ENCODE measurements around the gene FAM177A1.

The FAM177A1 gene, protein sequence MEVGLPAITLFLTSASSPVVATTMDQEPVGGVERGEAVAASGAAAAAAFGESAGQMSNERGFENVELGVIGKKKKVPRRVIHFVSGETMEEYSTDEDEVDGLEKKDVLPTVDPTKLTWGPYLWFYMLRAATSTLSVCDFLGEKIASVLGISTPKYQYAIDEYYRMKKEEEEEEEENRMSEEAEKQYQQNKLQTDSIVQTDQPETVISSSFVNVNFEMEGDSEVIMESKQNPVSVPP

DNA sequence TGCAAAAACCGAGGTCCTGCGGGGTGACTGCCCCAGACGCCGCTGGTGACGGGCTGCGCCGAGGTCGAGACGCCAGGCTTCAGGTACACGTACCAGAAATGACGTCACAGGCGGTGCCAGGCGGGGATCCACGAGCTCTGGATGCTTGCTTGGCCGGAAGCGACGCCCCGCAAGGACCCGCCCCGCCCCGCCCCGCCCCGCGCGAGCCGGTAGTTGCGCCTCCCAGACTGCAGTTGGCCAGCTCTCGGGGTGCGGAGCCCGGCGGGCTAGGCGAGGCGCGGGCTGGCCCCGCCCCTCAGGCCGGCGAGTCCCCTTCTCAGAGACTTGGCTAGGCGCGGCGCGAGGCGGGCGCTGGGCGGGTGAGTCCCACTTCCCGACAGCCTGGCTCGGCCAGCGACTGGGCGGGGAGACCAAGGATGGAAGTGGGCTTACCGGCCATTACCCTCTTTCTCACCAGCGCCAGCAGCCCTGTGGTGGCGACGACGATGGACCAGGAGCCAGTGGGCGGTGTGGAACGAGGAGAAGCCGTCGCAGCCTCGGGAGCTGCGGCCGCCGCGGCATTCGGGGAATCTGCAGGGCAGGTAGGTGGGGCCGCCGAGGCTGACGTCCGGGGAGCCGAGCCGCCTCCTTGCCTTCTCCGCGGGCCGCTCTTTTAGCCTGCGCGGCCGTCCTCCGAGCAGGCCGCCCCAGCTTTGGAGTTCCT lies at the start of gene FAM177A1:
Gene FAM177A1, plus strand, starts transcription at position 225 of the 703 bp plus-strand sequence. Its CDS starts 192 bp downstream, at position 417.
- in situ Hi-C loops (cut with HindIII; ENCODE audit: low sequenced_read_pairs) = no loop called here
- H3K4me3 ChIP-seq (ENCODE audit: low read depth, low read length) = peak within 1 kb of the TSS; percentile 96
- DNase-seq (ENCODE audit: low read depth) = peak; percentile 87
- TF ChIP-seq, protein P1, sequence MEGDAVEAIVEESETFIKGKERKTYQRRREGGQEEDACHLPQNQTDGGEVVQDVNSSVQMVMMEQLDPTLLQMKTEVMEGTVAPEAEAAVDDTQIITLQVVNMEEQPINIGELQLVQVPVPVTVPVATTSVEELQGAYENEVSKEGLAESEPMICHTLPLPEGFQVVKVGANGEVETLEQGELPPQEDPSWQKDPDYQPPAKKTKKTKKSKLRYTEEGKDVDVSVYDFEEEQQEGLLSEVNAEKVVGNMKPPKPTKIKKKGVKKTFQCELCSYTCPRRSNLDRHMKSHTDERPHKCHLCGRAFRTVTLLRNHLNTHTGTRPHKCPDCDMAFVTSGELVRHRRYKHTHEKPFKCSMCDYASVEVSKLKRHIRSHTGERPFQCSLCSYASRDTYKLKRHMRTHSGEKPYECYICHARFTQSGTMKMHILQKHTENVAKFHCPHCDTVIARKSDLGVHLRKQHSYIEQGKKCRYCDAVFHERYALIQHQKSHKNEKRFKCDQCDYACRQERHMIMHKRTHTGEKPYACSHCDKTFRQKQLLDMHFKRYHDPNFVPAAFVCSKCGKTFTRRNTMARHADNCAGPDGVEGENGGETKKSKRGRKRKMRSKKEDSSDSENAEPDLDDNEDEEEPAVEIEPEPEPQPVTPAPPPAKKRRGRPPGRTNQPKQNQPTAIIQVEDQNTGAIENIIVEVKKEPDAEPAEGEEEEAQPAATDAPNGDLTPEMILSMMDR (IDR thresholded peaks at IDR 0.05; ENCODE audit: low read depth, low read length, missing control alignments) = no peak

DNA sequence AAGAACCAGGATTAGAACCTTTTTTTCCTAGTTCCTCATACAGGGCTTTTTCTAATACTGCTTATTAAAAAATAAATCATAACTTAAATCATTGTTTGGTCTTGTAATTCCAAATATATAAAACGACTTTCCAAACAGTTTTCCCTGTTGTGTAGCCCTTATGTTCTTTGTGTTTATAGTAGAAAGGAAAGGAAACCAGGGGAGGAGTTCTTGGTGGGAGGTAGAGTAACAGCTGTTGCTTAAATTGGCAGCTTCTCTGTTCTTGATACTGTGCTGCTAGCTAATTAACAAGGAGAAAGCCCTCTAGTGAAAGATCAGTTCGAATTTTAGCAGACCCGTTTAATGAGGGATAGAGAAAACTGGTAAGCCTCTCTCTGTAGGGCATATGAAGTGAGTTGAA lies 48.3 kb upstream of the FAM177A1 start:
- in situ Hi-C loops (cut with HindIII; ENCODE audit: low sequenced_read_pairs) = no loop called here
- TF ChIP-seq, protein P1 (IDR thresholded peaks at IDR 0.05; ENCODE audit: low read depth, low read length, missing control alignments) = no peak
- peak; percentile 20 for DNase-seq (ENCODE audit: low read depth)
- H3K4me3 ChIP-seq (ENCODE audit: low read depth, low read length) = no peak overlapping the region

DNA sequence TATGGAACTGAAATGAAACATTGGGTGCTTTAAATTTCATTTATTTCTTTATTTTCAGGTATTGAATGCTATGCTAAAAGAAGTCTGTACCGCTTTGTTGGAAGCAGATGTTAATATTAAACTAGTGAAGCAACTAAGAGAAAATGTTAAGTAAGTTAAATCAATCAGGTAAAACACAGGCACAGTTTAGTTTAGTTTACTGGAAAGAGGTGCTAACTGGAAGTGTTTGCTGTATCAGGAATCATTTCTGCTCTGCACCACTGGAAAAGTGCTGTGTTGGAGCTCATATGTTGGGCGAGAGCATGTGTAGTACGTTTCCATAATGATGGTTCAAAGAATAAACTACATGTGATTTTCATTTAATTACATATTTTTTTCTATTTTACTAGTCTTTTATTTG lies 46.6 kb upstream of the FAM177A1 start:
- DNase-seq (ENCODE audit: low read depth) = no peak
- H3K4me3 ChIP-seq (ENCODE audit: low read depth, low read length) = no peak overlapping the region
- in situ Hi-C loops (cut with HindIII; ENCODE audit: low sequenced_read_pairs) = no loop called here
- TF ChIP-seq, protein P1 (IDR thresholded peaks at IDR 0.05; ENCODE audit: low read depth, low read length, missing control alignments) = no peak

DNA sequence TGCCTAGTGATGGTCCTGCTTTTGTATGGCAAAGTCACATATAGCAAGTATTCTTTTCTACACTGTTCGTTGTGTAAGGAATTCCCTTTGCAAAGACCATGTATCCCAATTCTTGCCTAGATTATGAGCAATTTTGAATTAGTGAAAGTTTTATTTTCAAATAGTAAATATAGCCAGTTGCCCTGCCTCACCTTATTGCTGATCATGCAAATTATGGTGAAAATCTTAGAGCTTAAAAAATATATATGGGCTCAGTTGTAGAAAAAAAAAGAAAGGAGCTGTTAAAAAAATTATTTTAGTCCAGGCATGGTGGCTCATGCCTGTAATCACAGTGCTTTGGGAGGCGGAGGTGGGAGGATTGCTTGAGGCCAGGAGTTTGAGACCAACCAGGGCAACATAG lies 44.5 kb upstream of the FAM177A1 start:
- no peak for DNase-seq (ENCODE audit: low read depth)
- H3K4me3 ChIP-seq (ENCODE audit: low read depth, low read length) = no peak overlapping the region
- TF ChIP-seq, protein P1 (IDR thresholded peaks at IDR 0.05; ENCODE audit: low read depth, low read length, missing control alignments) = no peak
- in situ Hi-C loops (cut with HindIII; ENCODE audit: low sequenced_read_pairs) = no loop called here

DNA sequence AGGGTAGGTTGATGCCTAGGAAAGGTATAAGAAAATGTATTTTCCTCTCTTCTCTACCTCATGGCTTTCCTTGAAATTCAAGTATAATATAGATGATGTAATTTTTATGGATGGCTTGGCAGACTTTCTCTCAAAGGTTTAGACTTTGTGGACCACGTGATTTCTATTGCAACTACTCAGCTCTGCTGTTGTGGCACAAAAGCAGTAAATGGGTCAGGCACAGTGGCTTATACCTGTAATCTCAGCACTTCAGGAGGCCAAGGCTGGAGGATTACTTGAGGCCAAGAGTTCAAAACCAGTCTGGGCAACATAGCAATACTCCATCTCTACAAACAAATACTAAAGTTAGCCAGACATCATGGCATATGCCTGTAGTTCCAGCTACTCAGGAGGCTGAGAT lies 41.2 kb upstream of the FAM177A1 start:
- in situ Hi-C loops (cut with HindIII; ENCODE audit: low sequenced_read_pairs) = no loop called here
- no peak overlapping the region for H3K4me3 ChIP-seq (ENCODE audit: low read depth, low read length)
- TF ChIP-seq, protein P1 (IDR thresholded peaks at IDR 0.05; ENCODE audit: low read depth, low read length, missing control alignments) = no peak
- no peak for DNase-seq (ENCODE audit: low read depth)

DNA sequence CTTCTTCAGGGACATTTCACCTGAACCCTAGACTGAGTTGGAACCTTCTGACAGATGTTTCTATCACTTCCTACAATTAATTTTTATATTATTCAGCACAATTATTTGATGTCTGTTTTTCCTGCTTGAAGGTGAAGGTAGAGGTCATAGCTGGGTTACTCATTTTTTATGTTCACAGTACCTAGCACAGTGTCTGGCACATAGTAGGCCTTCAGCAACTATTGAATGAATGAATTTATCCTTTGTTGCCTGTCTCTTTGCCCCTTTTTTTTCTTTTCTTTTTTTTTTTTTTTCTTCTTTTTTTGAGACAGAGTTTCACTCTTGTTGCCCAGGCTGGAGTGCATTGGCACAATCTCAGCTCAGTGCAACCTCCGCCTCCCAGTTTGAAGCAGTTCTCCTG lies 29.5 kb upstream of the FAM177A1 start:
- TF ChIP-seq, protein P1 (IDR thresholded peaks at IDR 0.05; ENCODE audit: low read depth, low read length, missing control alignments) = no peak
- DNase-seq (ENCODE audit: low read depth) = no peak
- no peak overlapping the region for H3K4me3 ChIP-seq (ENCODE audit: low read depth, low read length)
- in situ Hi-C loops (cut with HindIII; ENCODE audit: low sequenced_read_pairs) = no loop called here
